ENCODE measurements around the gene TPCN1.

The TPCN1 gene

DNA sequence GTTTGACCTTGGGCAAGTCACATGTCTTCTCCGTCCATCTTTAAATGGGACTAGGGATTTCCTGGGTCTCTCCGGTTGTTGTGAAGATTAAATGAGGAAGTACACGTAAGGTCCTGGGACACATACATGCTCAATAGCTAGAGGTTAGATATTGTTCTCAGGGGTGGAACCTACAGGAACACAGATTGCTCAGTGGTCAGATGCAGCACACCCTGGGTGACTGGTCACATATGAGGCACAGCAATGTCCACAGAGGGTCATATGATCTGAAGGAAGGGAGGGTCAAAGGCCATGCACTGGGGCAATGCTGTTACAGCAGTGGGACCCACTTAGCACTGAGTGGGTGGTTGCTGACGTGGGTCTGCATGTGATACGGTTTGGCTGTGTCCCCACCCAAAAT is 125.1 kb downstream of the TPCN1 start:
- no peak for DNase-seq (ENCODE audit: low read depth in 1 of 2, low spot score in 1 of 2)
- in situ Hi-C loops (cut with HindIII; ENCODE audit: low pct_unique_long_range_greater_than_20kb, low sequenced_read_pairs): no loop called here

DNA sequence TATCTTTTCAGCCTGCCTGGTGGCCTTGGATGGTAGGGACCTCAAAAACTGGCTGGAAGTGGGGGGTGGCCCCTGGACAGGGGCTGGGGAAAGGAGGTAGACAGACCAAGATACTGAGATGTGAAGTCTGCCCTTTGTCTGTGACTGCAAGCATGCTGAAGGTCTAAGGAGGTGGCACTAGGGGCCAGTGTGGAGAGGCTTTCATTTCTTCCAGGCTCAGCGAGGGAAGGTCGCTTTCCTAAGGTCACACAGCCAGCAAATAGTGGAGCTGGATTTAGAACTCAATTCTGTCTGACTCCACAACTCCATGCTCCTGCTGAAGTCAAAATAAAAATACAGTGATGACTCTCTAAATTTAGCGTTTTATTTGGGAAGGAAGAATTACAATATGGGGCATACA is 125.8 kb downstream of the TPCN1 start:
- in situ Hi-C loops (cut with HindIII; ENCODE audit: low pct_unique_long_range_greater_than_20kb, low sequenced_read_pairs): no loop called here
- DNase-seq (ENCODE audit: low read depth in 1 of 2, low spot score in 1 of 2): no peak
- TF ChIP-seq JUND (IDR thresholded peaks at IDR 0.05; ENCODE audit: low read depth): no peak

More for the DNA sequence above, 125.1 kb downstream of the TPCN1 start:
- no peak for TF ChIP-seq JUND (IDR thresholded peaks at IDR 0.05; ENCODE audit: low read depth)

DNA sequence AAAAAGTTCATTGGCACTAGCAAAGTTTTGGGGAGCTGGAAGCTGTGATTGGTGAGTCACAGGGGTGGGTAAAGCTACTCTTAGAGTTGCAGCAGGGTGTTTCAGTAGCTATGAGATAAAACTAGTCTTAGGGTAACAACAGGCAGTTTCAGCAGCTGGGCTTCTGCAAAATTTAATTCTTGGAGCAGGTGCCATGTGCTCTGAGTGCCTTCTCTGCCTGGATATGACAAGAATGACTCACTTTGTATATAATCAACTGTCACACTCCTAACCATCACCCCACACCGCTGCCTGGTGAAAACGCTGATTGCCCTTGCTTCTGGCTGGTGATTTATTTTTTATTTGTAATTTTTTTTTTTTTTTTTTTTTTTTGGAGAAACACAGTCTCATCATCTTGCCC is 126.6 kb downstream of the TPCN1 start:
- no peak for TF ChIP-seq JUND (IDR thresholded peaks at IDR 0.05; ENCODE audit: low read depth)
- DNase-seq (ENCODE audit: low read depth in 1 of 2, low spot score in 1 of 2): no peak
- in situ Hi-C loops (cut with HindIII; ENCODE audit: low pct_unique_long_range_greater_than_20kb, low sequenced_read_pairs): no loop called here

Measured in T47D (cell line).